Measurements from ENCODE around the gene WNT11.

- TF ChIP-seq EZH2 (IDR thresholded peaks at IDR 0.05; ENCODE audit: insufficient read depth, poor library complexity, severe bottlenecking) = no peak
- no peak for TF ChIP-seq EZH2phosphoT487 (IDR thresholded peaks at IDR 0.05; ENCODE audit: insufficient read depth, low read depth)
Measured at GRCh38 chr11:76244316-76244851, 38.1 kb upstream of the WNT11 start.

All from GM23248 (cell line).